OCI-LY3 (cell line): Measurements from ENCODE around the gene MRC2.

Experiments used
- H2AFZ ChIP-seq: fragments of 200-600, 300-600 bp; shearing (Covaris generic); 2 replicates; pipeline ENCODE4 v1.6.0; 2014; ENCODE audit warnings: antibody characterized with exemption, low read depth, low read length
- H3K27ac ChIP-seq: fragments of 200-600, 300-600 bp; sonication (generic); 2 replicates; pipeline ENCODE4 v1.5.1; 2014; ENCODE audit warnings: mild to moderate bottlenecking, low read length, moderate library complexity, mixed read lengths
- H3K27me3 ChIP-seq: fragments of 200-600, 300-600 bp; sonication (generic); 2 replicates; pipeline ENCODE4 v1.6.1; 2014; ENCODE audit warnings: low read depth, low read length, mixed read lengths
- H3K36me3 ChIP-seq: fragments of 200-600, 300-600 bp; sonication (generic); replicated peaks from 2 replicates; pipeline ENCODE3; 2014; ENCODE audit warnings: low read depth, low read length, mixed read lengths
- H3K4me1 ChIP-seq: fragments of 300-600, 200-600 bp; sonication (generic); 2 replicates; pipeline ENCODE4 v1.6.1; 2014; ENCODE audit warnings: low read length, mixed read lengths
- H3K4me2 ChIP-seq: fragments of 200-600, 300-600 bp; sonication (generic); 2 replicates; pipeline ENCODE4 v1.6.1; 2014; ENCODE audit warnings: low read length, mixed read lengths
- H3K4me3 ChIP-seq: fragments of 300-600, 200-600 bp; sonication (generic); 2 replicates; pipeline ENCODE4 v1.5.1; 2014; ENCODE audit warnings: antibody characterized with exemption, mild to moderate bottlenecking, low read length, moderate library complexity
- H3K79me2 ChIP-seq: fragments of 300-600, 200-600 bp; shearing (Covaris generic); 2 replicates; pipeline ENCODE4 v1.6.1; 2014; ENCODE audit warnings: mild to moderate bottlenecking, low read length, mixed read lengths
- H3K9ac ChIP-seq: fragments of 300-600, 200-600 bp; shearing (Covaris generic); 2 replicates; pipeline ENCODE4 v1.6.0; 2014; ENCODE audit warnings: mild to moderate bottlenecking, low read length, moderate library complexity
- H3K9me3 ChIP-seq: fragments of 200-600, 300-600 bp; shearing (Covaris generic); 2 replicates; pipeline ENCODE4 v1.6.1; 2014; ENCODE audit warnings: low read length, mixed read lengths; ENCODE audit not compliant: insufficient read depth
- H4K20me1 ChIP-seq: fragments of 200-600, 300-600 bp; sonication (generic); 2 replicates; pipeline ENCODE4 v1.6.1; 2016; ENCODE audit warnings: low read length, mixed read lengths; ENCODE audit not compliant: insufficient read depth
- CTCF ChIP-seq: fragments of 200-600, 300-600 bp; sonication (generic); IDR thresholded peaks from 2 replicates; pipeline ENCODE4 v1.5.1; 2014; ENCODE audit warnings: antibody characterized with exemption, low read length, low read depth
- EZH2phosphoT487 ChIP-seq: fragments of 200-600 bp; shearing (Covaris generic); IDR thresholded peaks from 2 replicates; pipeline ENCODE4 v1.6.1; 2018; ENCODE audit warnings: antibody characterized with exemption, mixed run types, low read depth

Gene MRC2

DNA sequence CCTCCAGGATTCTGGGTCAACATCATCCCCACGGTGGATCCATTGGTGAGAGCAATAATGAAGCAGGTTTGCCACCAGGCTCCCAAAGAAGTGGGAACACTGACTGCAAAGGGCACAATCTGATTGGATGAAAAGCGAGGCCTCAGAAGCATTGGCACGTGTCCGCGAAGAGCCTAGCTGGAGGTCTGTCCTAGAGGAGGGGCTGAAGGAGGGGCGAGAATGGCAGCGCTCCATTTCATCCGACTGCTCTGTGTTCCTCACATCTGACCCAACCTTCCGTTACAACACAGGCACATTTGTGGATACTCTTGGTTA lies 79.9 kb downstream of the MRC2 start:
- Histone ChIP-seq H3K36me3 (peaks cover 4% of the 10 kb centered on the region), H3K27ac (no peak overlapping the region), H3K79me2 (no peaks in the 10 kb centered on the region), H3K4me1 (peaks cover 17% of the 10 kb centered on the region), H4K20me1 (no peaks in the 10 kb centered on the region), H2AFZ (no peak overlapping the region), H3K4me3 (no peak overlapping the region), H3K27me3 (peaks cover 11% of the 10 kb centered on the region; the same call in 1 of the 2 replicates), H3K9me3 (no peaks in the 10 kb centered on the region; the same call in none of the 2 replicates), H3K9ac (no peak overlapping the region), H3K4me2 (no peak overlapping the region)
- TF ChIP-seq EZH2phosphoT487 = no peak
- TF ChIP-seq CTCF = no peak

GRCh38 chr17:62708587-62708986 lies 81.1 kb downstream of the MRC2 start:
- H4K20me1 ChIP-seq = no peaks in the 10 kb centered on the region
- H3K27ac ChIP-seq = no peak overlapping the region
- H3K4me3 ChIP-seq = no peak overlapping the region
- no peak overlapping the region for H3K9ac ChIP-seq
- H3K79me2 ChIP-seq = no peaks in the 10 kb centered on the region
- peaks cover 7% of the 10 kb centered on the region for H3K4me1 ChIP-seq
- no peak overlapping the region for H3K4me2 ChIP-seq
- H3K27me3 ChIP-seq = peaks cover 11% of the 10 kb centered on the region; the same call in 1 of the 2 replicates
- H3K36me3 ChIP-seq = peaks cover 4% of the 10 kb centered on the region
- TF ChIP-seq CTCF = no peak
- TF ChIP-seq EZH2phosphoT487 = no peak
- no peak overlapping the region for H2AFZ ChIP-seq
- H3K9me3 ChIP-seq = no peaks in the 10 kb centered on the region; the same call in none of the 2 replicates

GRCh38 chr17:62712171-62712581 lies 84.7 kb downstream of the MRC2 start:
- H3K4me1 ChIP-seq = no peaks in the 10 kb centered on the region
- no peak overlapping the region for H3K27ac ChIP-seq
- no peaks in the 10 kb centered on the region; the same call in none of the 2 replicates for H3K9me3 ChIP-seq
- H3K27me3 ChIP-seq = no peaks in the 10 kb centered on the region
- TF ChIP-seq CTCF = no peak
- no peak for TF ChIP-seq EZH2phosphoT487
- H3K4me3 ChIP-seq = no peak overlapping the region
- H2AFZ ChIP-seq = no peak overlapping the region
- peaks cover 4% of the 10 kb centered on the region for H3K36me3 ChIP-seq
- no peaks in the 10 kb centered on the region for H4K20me1 ChIP-seq
- H3K79me2 ChIP-seq = no peaks in the 10 kb centered on the region
- H3K4me2 ChIP-seq = no peak overlapping the region
- no peak overlapping the region for H3K9ac ChIP-seq

DNA sequence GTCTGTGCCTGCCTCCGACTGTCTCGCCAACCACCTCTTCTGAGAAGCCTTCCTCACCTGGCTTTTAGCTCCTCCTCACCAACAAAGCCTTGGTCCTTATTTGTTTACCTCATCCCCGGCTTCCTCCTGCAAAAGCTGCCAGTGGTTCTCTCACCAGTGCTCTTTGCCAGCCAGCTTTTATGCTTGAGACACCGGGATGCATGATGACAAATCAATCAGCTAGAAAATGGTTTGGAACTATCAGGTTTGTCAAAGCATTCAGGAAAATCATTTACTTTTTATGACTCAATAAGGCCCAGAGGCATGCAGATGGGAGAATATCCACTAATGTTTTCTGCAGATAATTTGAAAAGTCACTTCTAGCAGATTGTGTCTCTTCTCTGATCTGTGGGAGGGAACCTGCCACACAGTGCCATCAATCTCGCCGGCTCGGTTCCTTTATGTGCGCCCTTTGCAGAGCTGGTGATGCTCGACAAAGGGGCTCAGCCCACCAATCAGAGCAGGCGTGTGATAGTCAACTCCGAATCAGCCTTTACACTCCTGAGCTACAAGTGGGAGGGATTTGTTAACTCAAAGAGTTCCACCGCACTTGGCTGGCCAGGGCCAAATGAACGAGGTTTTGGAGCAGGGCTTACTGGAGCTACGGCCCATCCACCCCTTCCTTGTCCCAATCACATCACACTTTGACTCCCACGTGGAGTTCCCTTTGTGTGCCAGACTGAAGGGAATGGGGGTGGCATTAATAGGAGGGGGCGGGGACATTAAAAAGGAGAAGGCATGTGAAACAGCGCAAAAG lies 85.8 kb downstream of the MRC2 start:
- H3K4me3 ChIP-seq = no peak overlapping the region
- H3K4me1 ChIP-seq = no peaks in the 10 kb centered on the region
- no peaks in the 10 kb centered on the region; the same call in none of the 2 replicates for H3K9me3 ChIP-seq
- no peaks in the 10 kb centered on the region for H4K20me1 ChIP-seq
- H3K9ac ChIP-seq = no peak overlapping the region
- TF ChIP-seq EZH2phosphoT487 (no peak), CTCF (no peak)
- peaks cover 4% of the 10 kb centered on the region for H3K36me3 ChIP-seq
- no peaks in the 10 kb centered on the region for H3K79me2 ChIP-seq
- no peaks in the 10 kb centered on the region for H3K27me3 ChIP-seq
- no peak overlapping the region for H3K4me2 ChIP-seq
- no peak overlapping the region for H2AFZ ChIP-seq
- no peak overlapping the region for H3K27ac ChIP-seq
